Neutrophil (primary cell): ENCODE results near the gene WDFY3.

Source experiments
- H3K27ac ChIP-seq: fragments of 200-600 bp; sonication (generic); 2 replicates; pipeline ENCODE4 v1.5.1; 2016; ENCODE audit warnings: mild to moderate bottlenecking, moderate library complexity
- H3K27me3 ChIP-seq: fragments of 200-600 bp; sonication (generic); 2 replicates; pipeline ENCODE4 v1.6.0; 2016; ENCODE audit warnings: mild to moderate bottlenecking
- H3K36me3 ChIP-seq: fragments of 200-600 bp; sonication (generic); 2 replicates; pipeline ENCODE4 v1.5.1; 2017
- H3K4me1 ChIP-seq, 2 experiments: fragments of 200-600 bp in 1 of 2; sonication (generic) in 1 of 2; 1 replicate in 1 of 2; 2 replicates in 1 of 2; pipeline versions ENCODE4 v1.5.1 to v1.6.1; 2013 to 2016; ENCODE audit warnings: low read depth in 1 of 2, low read length in 1 of 2, mild to moderate bottlenecking in 1 of 2, moderate library complexity in 1 of 2; ENCODE audit not compliant: control insufficient read depth in 1 of 2, insufficient read depth in 1 of 2
- H3K4me3 ChIP-seq, 2 experiments: fragments of 200-600 bp in 1 of 2; sonication (generic) in 1 of 2; 1 replicate in 1 of 2; 2 replicates in 1 of 2; pipeline ENCODE4 v1.5.1; 2013 to 2016; ENCODE audit warnings: low read depth in 1 of 2, low read length in 1 of 2, mild to moderate bottlenecking in 1 of 2, moderate library complexity in 1 of 2
- H3K9me3 ChIP-seq: fragments of 200-600 bp; sonication (generic); 2 replicates; pipeline ENCODE4 v1.5.1; 2016
- TF ChIP-seq, protein P1 (sequence below): fragments of 200-600 bp; sonication (generic); IDR thresholded peaks from 2 replicates; pipeline ENCODE4 v1.5.1; 2016; ENCODE audit warnings: antibody characterized with exemption

WDFY3 gene

DNA sequence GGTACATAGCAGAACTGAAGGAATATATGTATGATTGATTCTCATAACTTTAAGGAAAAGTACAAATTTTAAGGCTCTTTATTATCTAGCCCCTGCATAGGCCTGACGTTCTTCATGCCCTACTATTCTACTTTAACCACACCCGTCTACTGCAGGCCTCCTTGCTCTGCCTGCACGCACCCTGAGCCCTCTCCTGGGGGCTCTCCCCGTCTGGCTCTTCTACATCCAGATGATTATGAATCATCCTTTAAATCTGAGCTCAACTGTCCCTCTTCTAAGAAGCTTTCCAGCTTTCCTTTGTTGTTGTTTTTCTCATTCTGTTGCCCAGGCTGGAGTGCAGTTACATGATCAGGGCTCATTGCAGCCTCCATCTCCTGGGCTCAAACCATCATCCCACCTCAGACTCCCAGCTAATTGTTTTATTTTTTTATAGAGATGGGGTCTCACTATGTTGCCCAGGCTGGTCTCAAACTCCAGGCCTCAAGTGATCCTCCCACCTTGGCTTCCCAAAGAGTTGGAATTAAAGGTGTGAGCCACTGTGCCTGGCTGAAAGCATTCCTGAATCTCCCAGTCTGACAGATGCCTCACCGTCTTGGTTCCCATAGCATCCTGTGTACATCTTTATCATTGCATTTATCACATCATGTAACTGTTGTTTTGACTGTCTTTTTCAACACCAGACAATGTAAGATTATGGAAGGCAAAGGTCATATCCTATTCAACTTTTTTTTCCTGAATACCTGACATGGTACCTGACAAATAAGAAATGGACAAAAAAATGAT lies 89.2 kb downstream of the WDFY3 start:
- H3K27ac ChIP-seq = no peak overlapping the region

DNA sequence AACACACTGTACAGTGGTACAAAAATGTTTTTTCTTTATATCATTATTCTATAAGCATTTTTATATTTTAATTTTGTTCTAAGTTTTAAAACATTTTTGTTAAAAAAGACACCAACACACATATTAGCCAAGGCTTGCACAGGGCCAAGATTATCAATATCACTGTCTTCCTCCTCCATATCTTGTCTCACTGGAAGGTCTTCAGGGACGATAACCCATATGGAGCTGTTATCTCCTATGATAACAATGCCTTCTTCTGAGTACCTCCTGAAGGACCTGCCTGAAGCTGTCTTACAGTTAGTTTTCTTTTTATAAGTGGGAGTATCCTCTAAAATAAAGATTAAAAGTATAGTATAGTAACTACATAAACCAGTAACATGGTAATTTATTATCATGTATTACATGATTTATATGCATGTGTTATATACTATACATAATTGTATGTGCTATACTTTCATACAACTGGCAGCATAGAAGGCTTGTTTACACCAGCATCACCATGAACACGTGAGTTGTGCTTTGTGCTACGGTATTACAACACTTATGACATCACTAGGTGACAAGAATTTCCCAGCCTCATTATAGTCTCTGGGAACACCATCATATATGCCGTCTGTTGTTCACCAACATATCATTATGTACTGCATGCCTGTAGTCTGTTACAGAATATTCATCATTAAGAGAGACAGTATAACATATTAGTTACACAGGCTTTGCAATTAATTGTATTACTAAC lies 90.7 kb downstream of the WDFY3 start:
- no peak overlapping the region for H3K27ac ChIP-seq
- H3K4me1 ChIP-seq = peaks cover 5 to 10% of the 10 kb centered on the region in 2 experiments
- TF ChIP-seq, protein P1, sequence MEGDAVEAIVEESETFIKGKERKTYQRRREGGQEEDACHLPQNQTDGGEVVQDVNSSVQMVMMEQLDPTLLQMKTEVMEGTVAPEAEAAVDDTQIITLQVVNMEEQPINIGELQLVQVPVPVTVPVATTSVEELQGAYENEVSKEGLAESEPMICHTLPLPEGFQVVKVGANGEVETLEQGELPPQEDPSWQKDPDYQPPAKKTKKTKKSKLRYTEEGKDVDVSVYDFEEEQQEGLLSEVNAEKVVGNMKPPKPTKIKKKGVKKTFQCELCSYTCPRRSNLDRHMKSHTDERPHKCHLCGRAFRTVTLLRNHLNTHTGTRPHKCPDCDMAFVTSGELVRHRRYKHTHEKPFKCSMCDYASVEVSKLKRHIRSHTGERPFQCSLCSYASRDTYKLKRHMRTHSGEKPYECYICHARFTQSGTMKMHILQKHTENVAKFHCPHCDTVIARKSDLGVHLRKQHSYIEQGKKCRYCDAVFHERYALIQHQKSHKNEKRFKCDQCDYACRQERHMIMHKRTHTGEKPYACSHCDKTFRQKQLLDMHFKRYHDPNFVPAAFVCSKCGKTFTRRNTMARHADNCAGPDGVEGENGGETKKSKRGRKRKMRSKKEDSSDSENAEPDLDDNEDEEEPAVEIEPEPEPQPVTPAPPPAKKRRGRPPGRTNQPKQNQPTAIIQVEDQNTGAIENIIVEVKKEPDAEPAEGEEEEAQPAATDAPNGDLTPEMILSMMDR = no peak
- H3K9me3 ChIP-seq = no peaks in the 10 kb centered on the region
- H3K36me3 ChIP-seq = no peaks in the 10 kb centered on the region
- no peaks in the 10 kb centered on the region for H3K27me3 ChIP-seq
- H3K4me3 ChIP-seq = no peak overlapping the region

More for the DNA sequence above, 89.2 kb downstream of the WDFY3 start:
- Histone ChIP-seq H3K27me3 (no peaks in the 10 kb centered on the region), H3K36me3 (peaks cover 7% of the 10 kb centered on the region), H3K4me3 (no peak overlapping the region), H3K4me1 (peaks cover 0 to 5% of the 10 kb centered on the region in 2 experiments), H3K9me3 (no peaks in the 10 kb centered on the region)
- TF ChIP-seq, protein P1 = no peak

DNA sequence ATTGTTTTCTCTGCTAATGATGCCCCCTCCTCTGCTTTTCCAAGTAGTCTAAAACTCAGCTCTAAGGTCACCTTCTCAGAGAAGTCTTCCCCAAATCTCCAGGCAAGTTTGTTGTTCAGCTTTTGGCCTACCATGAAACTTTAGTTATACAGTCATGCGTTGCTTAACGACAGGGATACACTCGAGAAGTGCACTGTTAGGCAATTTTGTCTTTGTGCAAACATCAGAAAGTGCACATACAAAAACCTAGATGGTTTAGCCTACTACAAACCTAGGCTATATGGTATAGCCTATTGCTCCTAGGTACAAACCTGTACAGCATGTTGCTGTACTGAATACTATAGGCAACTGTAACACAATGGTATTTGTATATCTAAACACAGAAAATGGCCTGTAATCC lies 91.9 kb downstream of the WDFY3 start:
- no peak overlapping the region for H3K4me3 ChIP-seq
- no peaks in the 10 kb centered on the region for H3K36me3 ChIP-seq
- no peak overlapping the region for H3K27ac ChIP-seq
- no peaks in the 10 kb centered on the region for H3K27me3 ChIP-seq
- TF ChIP-seq, protein P1 = no peak
- H3K9me3 ChIP-seq = no peaks in the 10 kb centered on the region
- peaks cover 16 to 22% of the 10 kb centered on the region in 2 experiments for H3K4me1 ChIP-seq

DNA sequence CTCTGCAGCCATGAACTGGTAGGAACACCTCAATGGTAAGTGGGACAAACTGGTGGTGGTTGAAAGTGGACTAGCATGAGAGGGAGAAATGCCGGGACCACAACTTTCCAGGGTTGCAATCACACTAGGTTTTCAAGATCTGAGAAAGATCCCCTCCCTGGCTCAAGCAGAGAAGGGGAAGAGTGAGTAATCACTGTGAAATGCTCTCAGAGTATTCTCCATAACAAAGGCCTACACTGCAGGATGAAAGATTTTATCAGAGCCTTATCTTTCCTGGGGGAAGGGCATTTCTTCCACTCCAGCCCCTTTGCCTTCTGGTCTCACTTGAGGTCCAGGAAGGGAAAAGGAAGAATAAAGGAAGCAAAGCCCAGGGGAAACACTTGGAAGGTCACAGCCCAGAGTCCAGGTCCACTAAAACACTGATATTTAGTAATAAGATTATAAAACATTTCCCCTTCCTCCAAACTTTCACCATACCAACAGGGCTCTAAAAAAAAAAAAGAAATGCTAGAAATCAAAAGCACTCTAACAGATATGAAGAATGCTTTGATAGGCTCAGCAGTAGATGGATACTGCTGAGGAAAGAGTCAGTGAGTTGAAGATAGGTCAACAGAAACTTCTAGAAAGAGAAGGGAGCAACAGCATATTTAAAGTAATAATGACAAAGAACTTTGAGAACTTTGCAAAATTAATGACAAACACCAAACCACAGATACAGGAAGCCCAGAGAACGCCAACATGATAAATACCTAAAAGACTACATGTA lies 95.9 kb downstream of the WDFY3 start:
- TF ChIP-seq, protein P1 = no peak
- H3K4me1 ChIP-seq = peaks cover 21 to 29% of the 10 kb centered on the region in 2 experiments
- peak overlapping the region in 1 of 2 experiments; percentile 11 for H3K4me3 ChIP-seq
- no peaks in the 10 kb centered on the region for H3K36me3 ChIP-seq
- H3K27ac ChIP-seq = peak overlapping the region; percentile 61
- no peaks in the 10 kb centered on the region for H3K27me3 ChIP-seq
- no peaks in the 10 kb centered on the region for H3K9me3 ChIP-seq

DNA sequence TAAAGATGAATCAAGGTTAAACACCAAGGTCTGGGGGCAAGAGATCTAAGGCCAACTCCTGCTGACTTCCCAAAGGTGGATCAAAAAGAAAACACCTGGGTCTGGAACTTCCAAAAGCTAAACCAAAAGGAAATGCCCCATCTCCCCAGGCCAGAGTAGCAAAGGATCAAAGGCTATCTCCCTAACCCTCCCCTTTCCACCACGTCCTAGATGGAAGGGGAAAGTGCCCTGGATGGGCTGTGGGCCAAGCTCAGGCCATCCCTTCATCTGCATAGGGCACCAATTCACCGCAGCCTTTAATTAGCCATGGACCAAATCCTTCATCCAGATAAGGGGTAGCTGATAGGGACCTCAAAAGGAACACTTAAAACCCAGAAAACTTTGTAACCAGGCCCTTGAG lies 100.2 kb downstream of the WDFY3 start:
- H3K27me3 ChIP-seq = no peaks in the 10 kb centered on the region
- TF ChIP-seq, protein P1 = no peak
- H3K36me3 ChIP-seq = no peaks in the 10 kb centered on the region
- peaks cover 21 to 29% of the 10 kb centered on the region in 2 experiments for H3K4me1 ChIP-seq
- H3K27ac ChIP-seq = no peak overlapping the region
- H3K4me3 ChIP-seq = no peak overlapping the region
- H3K9me3 ChIP-seq = no peaks in the 10 kb centered on the region
